ENCODE measurements around the gene CBR1. TPM values are rescaled to one million over a fixed set of nuclear protein-coding genes. Genes with fewer than 3 reads are reported as not detected.

CBR1 gene
- total and polyA plus RNA-seq, 2 donors (not counting 3 experiments of a cell fraction or from before 2014, with no cell fraction given), result 41.3 to 124 TPM

DNA sequence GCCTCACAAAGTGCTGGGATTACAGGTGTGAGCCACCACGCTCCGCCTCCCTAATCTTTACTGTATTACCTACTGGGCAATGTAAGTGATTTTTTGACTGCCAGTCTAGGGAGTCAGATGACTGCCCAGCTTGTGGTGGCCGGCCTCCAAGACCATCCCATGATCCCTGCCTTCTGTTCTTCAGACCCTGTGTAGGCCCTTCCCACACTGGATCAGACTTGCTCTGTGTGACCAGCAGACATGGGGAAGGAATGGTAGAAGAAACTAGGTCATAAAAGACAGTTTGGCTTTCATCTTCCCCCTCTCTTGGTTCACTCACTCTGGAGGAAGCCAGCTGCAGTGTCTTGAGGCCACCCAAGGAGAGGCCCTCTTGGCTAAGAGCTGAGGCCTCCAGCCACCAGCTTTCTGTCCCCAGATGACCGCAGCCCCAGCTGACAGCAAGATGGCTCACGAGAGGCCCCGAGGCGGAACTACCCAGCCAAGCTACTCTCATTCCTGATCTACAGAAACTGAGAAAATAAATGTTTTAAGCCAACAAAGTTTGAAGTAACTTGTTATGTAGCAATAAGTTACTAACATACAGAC lies 50.6 kb downstream of the CBR1 start:
- no peaks in the 10 kb centered on the region for H3K4me1 ChIP-seq (ENCODE audit: control insufficient read depth, extremely low read depth, insufficient read depth, low read length)
- dilution Hi-C loops (cut with MboI; ENCODE audit: extremely low pct_ligation_motif_present, low sequenced_read_pairs), result no loop called here
- TF ChIP-seq POLR2A (IDR thresholded peaks at IDR 0.05; ENCODE audit: low read depth, low read length) (no peak), JUN (IDR thresholded peaks at IDR 0.05; ENCODE audit: borderline replicate concordance, insufficient read depth, insufficient read length, low read depth) (no peak), POLR2AphosphoS5 (IDR thresholded peaks at IDR 0.05; ENCODE audit: insufficient read depth, low read depth, low read length) (no peak), GATA2 (IDR thresholded peaks at IDR 0.05; ENCODE audit: insufficient read depth, insufficient read length, low read depth, low read length) (no peak), MYC (IDR thresholded peaks at IDR 0.05; ENCODE audit: low read depth, low read length) (no peak), FOS (IDR thresholded peaks at IDR 0.05; ENCODE audit: borderline replicate concordance, insufficient read depth, low read length) (no peak), EZH2 (IDR thresholded peaks at IDR 0.05; ENCODE audit: borderline replicate concordance, low read depth, low read length, severe bottlenecking) (no peak)
- TF ChIP-seq, protein P1, sequence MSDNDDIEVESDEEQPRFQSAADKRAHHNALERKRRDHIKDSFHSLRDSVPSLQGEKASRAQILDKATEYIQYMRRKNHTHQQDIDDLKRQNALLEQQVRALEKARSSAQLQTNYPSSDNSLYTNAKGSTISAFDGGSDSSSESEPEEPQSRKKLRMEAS (IDR thresholded peaks at IDR 0.05; ENCODE audit: insufficient read depth, insufficient read length), result no peak
- TF ChIP-seq, protein P2, sequence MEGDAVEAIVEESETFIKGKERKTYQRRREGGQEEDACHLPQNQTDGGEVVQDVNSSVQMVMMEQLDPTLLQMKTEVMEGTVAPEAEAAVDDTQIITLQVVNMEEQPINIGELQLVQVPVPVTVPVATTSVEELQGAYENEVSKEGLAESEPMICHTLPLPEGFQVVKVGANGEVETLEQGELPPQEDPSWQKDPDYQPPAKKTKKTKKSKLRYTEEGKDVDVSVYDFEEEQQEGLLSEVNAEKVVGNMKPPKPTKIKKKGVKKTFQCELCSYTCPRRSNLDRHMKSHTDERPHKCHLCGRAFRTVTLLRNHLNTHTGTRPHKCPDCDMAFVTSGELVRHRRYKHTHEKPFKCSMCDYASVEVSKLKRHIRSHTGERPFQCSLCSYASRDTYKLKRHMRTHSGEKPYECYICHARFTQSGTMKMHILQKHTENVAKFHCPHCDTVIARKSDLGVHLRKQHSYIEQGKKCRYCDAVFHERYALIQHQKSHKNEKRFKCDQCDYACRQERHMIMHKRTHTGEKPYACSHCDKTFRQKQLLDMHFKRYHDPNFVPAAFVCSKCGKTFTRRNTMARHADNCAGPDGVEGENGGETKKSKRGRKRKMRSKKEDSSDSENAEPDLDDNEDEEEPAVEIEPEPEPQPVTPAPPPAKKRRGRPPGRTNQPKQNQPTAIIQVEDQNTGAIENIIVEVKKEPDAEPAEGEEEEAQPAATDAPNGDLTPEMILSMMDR (IDR thresholded peaks at IDR 0.05; ENCODE audit: extremely low read depth in 1 of 2, insufficient read depth in 1 of 2, low read depth in 1 of 2, low read length in 2 of 2), result no peak
- H3K4me3 ChIP-seq (replicated peaks in 1 of 3; ENCODE audit: insufficient read depth in 1 of 3, low read depth in 1 of 3, low read length in 3 of 3), result no peak overlapping the region
- H2AFZ ChIP-seq (ENCODE audit: low read depth, low read length), result no peak overlapping the region
- BruUV-seq (replicated peaks), result no TSS peak
- H3K36me3 ChIP-seq (ENCODE audit: control insufficient read depth in 2 of 2, extremely low read depth in 1 of 2, insufficient read depth in 2 of 2, low read length in 2 of 2), result no peaks in the 10 kb centered on the region
- no peaks in the 10 kb centered on the region for H4K20me1 ChIP-seq (replicated peaks; ENCODE audit: control insufficient read depth, extremely low read depth, insufficient read depth, low read length)
- H3K27ac ChIP-seq (ENCODE audit: insufficient read depth, low read depth, low read length), result no peak overlapping the region
- peaks cover 3 to 4% of the 10 kb centered on the region in 2 experiments for H3K27me3 ChIP-seq (ENCODE audit: control insufficient read depth in 2 of 2, insufficient read depth in 2 of 2, low read length in 2 of 2)
- POLR2A ChIA-PET, result no interaction called here
- H3K4me2 ChIP-seq (ENCODE audit: insufficient read depth, low read length), result no peak overlapping the region
- CTCF ChIA-PET, result interaction anchor here (1.3 kb wide), 1 partner anchor 16 kb away, joined by 5 read pairs; no protein-coding TSS in a partner anchor
- no peaks in the 10 kb centered on the region for H3K9me3 ChIP-seq (replicated peaks; ENCODE audit: control insufficient read depth, insufficient read depth, low read length)
- FAIRE-seq (no peak), DNase-seq (ENCODE audit: low read depth, low spot score) (no peak)
- H3K79me2 ChIP-seq (ENCODE audit: control insufficient read depth, insufficient read depth, low read length), result no peaks in the 10 kb centered on the region
- no peak overlapping the region for H3K9ac ChIP-seq (replicated peaks; ENCODE audit: extremely low read depth, insufficient read depth, low read length)
- H3K9me1 ChIP-seq (replicated peaks; ENCODE audit: control insufficient read depth, extremely low read depth, insufficient read depth, low read length), result no peaks in the 10 kb centered on the region
- intact Hi-C loops (cut with micrococcal nuclease), result no loop called here

Small RNA genes lying within 50 kb of the gene (small RNA-seq; reads per million reads assigned to genes)
- not detected for gene RNU6-992P (ENCODE audit: insufficient read depth, insufficient read length, low read depth, low replicate concordance)

Other genes with a start within 250 kb of the CBR1 start
- gene SETD4, start 9.5 kb upstream of the CBR1 start, total RNA-seq, result 19.6 and 25.1 TPM in 2 replicates
- gene SETD4, start 9.5 kb upstream of the CBR1 start, polyA plus RNA-seq, result 12.0 and 13.0 TPM in 2 replicates
- 10.8 and 13.3 TPM in 2 replicates for gene CBR3, start 65.1 kb downstream of the CBR1 start, total RNA-seq
- gene CBR3, start 65.1 kb downstream of the CBR1 start, polyA plus RNA-seq, result 8.5 and 9.7 TPM in 2 replicates
- 9.3 and 9.9 TPM in 2 replicates for gene DOP1B, start 86.8 kb downstream of the CBR1 start, total RNA-seq
- gene DOP1B, start 86.8 kb downstream of the CBR1 start, polyA plus RNA-seq, result 3.7 and 4.0 TPM in 2 replicates

Measured in endothelial cell of umbilical vein (primary cell).